MV-4-11 (cell line): ENCODE measurements around the gene AFMID.
A peak's percentile ranks its signal among the peaks of the same experiment; 100 is the strongest.
"Not testable (repeated sequence)": the region's sequence is repeated elsewhere in the genome, so short reads cannot be mapped to it uniquely, and the experiment has no call there.

Source experiments
- DNase-seq: peaks from one replicate; lab custom pipeline; 2025; lab: John Stamatoyannopoulos, UW

The AFMID gene, protein sequence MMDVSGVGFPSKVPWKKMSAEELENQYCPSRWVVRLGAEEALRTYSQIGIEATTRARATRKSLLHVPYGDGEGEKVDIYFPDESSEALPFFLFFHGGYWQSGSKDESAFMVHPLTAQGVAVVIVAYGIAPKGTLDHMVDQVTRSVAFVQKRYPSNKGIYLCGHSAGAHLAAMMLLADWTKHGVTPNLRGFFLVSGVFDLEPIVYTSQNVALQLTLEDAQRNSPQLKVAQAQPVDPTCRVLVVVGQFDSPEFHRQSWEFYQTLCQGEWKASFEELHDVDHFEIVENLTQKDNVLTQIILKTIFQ

DNA sequence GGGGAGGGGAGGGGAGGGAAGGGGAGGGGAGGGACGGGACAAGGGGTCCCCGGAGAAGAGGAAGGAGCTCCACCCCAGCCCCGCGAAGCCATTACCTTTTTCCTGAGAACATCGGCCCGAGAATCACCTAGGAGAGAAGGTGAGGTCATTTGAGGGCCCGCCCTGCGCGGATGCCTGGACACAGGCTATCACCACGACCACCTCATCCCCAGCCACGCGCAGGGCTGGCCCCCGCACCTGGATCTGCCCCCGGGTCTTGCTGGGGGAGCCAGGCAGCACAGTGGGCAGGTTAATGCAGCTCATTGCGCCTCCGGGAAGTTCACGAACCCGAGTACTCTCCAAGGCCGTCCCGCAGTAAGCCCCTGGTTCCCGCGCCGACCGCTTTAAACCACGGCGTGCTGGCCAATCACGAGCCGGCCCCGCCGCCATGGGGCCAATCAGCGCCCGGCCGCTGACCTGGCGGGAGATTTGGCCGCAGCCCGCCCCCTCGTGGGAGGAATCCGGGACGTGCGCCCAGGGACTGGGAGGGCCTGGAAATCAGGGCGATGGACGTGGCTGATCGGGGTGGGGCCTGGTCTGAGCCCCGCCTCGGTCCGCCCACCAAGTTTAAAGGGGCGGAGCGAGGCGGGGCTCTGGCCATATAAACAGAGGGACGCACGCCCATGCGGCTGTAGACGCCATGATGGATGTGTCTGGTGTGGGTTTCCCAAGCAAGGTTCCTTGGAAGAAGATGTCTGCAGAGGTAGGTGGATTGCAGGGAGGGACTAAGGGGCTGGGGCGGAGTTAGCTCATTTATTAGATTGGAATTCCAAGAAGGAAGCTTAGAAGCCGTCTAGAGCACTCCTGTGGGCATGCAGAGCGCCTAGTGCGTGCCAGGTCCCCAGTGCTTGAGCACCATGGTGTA lies at the start of gene AFMID, which contains the start of gene TK1:
Gene AFMID (plus strand): TSS at position 671 of the 904 bp plus-strand sequence. CDS start 9 bp downstream, at position 680.
Gene TK1 (minus strand): TSS at position 361 of the 904 bp plus-strand sequence. CDS start 58 bp downstream, at position 303.
- DNase-seq: peak; percentile 95

DNA sequence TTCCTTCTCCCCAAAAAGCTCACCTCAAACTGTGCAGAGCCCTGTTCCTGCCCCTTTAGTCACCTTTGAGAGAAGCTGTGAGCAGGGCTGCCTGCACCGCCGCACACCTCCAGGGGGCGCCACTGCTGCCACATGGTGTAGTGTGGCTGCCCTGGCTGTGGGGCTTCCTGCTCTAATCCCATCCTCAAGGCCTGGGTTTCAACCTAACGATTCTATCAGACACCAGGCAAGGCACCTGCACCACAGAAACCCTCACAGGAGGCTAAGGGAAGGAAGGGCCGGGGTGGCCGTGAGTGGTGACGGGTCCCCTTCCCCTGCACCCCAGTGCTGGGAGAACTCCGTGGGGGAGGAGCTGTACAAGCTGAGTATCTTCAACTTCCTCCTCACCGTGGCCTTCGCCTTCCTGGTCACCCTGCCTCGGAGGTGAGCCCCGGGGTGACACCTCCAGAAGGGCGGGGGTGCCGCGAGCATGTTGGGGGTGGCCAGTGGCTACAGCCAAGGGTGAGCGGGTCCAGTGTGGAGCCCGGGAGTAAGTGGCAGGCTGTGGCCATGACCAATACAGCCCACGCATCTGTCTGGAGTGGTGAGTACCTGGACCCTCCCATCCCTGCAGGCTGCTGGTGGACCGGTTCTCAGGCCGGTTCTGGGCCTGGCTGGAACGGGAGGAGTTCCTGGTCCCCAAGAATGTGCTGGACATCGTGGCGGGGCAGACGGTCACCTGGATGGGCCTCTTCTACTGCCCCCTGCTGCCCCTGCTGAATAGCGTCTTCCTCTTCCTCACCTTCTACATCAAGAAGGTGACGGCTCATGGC lies 49.6 kb upstream of the AFMID start:
- peak; percentile 35 for DNase-seq

DNA sequence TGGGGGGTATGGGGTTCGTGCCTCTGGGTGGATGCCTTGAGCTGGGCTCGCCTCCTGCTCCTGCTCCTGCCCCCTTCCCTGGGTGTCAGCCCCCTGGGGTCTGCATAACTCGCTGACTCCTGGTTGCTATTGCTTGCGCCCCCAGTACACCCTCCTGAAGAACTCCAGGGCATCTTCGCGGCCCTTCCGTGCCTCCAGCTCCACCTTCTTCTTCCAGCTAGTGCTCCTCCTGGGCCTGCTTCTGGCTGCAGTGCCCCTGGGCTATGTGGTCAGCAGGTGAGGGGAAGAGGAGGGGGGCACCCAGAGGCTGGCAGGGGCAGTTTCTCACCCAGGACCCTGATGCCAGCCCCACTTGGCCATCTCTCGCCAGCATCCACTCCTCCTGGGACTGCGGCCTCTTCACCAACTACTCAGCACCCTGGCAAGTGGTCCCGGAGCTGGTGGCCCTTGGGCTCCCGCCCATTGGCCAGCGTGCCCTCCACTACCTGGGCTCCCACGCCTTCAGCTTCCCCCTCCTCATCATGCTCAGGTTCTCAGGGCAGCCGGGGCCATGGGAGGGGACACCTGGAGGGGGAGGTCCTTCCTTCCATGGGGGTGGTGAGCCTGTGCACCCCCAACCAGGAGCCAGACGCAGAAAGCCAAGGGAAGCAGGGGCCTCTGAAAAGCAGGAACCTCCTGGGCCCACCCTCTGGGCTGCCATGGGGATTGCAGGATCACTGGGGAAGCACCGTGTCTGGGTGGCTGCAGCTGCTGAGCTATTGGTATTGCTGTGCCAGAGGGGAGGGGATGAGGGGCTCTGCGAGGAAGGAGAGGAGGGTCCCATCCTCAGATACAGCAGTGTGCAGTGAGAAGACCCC lies 48.7 kb upstream of the AFMID start:
- DNase-seq: no peak

DNA sequence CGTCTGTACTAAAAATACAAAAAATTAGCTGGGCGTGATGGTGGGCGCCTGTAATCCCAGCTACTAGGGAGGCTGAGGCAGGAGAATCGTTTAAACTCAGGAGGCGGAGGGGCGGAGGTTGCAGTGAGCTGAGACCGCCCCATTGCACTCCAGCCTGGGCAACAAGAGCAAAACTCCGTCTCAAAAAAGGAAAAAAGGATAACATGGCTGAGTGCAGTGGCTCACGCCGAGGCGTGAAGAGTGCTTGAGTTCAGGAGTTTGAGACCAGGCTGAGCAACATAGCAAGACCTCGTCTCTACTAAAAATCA lies 47.3 kb upstream of the AFMID start:
- not testable (repeated sequence) for DNase-seq

DNA sequence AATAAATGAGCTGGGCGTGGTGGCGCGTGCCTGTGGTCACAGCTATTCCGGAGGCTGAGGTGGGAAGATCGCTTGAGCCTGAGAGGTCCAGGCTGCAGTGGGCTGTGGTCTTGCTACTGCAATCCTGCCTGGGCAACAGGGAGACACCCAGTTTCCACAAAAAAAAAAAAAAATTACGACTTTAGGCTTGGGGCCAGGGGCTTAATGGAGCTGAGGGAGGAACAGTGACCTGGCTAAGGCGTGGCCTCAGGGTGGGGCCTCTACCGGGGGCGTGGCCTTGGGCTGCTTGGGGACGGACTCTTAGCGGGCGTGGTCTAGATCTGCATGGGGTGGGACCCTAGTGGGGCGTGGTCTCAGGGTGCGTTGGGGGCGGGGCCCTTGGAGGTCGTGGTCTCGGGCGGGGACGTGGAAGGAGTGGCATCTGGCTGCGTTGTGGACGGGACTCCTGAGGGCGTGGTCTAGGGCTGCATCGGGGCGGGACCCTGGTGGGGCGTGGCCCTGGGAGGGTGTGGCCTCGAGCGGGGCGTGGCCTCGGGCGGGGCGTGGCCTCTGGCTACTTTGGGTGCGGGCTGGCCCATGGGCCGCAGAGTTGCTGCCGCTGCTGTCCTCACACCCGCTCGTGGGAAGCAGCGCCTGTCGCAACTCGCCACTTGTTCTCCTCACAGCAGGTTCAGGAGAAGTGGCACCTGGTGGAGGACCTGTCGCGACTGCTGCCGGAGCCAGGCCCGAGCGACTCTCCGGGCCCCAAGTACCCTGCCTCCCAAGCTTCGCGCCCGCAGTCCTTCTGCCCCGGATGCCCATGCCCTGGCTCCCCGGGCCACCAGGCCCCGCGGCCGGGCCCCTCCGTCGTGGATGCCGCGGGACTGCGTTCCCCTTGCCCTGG lies 46.8 kb upstream of the AFMID start:
- DNase-seq: peak; percentile 95

DNA sequence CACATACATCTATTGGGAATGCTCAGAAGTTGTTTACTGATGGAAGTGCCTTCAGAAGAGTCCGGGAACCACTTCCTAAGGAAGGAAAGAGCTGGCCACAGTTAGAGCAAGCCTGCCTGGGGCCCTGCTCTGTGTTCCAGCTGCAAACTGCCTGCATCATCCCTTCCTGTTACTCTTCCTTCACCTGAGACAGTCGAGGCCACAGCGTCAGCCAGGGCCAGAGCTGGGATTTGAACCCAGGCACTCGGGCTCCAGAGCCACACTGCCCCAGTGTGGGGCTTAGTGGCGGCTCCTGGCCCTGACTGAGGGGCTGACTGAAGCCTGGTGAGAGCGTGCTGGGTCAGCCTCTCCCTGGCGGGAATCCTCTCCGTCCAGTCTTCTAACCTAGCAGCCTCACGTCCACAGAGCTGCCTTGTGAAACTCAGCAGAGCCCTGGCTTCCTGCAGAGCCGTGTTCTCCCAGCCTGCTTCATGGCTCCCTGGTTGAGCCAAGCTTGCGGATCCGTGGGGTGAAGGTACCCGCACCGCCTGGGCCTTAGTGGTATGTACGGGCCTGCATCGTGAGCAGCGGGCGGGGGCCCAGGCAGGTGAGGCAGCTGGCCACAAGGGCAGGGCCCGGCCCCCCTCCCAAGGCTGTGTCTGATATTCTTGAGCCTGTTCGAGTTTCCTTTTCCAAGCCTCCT lies 45.6 kb upstream of the AFMID start:
- no peak for DNase-seq

DNA sequence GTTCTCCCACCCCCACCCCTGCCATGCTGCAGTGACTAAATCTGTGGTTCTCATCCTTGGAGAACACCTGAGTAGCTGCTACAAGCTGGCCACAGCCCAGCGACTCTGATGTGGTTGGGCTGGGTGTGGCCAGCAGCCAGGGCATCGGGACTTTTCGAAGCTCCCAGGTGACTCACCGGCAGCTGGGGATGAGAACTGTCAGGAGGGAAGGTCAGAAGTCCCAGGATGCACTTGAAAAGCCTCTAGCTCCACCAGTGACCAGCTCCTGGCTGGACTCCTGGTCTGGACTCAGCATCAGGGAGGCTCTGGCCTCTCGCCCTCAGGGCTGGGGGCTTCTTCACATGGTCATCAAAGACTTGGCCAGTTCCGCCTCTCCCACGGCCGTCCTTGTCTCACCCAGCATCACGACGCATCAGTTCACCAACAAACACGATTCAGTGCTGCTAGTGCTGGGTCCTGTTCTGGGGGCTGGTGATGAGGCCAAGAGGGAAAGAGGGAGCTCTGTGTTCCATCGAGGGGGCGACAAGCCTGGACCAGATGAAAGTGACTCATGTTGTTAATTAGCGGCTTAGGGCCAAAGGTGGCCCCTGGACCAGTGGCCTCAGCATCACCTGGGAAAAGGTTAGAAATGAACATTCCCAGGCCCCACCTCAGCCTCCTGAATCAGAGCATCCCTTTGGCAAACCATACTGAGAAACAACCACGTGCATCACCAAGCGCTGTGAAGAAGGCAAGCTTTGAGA lies 44.9 kb upstream of the AFMID start:
- DNase-seq: no peak

DNA sequence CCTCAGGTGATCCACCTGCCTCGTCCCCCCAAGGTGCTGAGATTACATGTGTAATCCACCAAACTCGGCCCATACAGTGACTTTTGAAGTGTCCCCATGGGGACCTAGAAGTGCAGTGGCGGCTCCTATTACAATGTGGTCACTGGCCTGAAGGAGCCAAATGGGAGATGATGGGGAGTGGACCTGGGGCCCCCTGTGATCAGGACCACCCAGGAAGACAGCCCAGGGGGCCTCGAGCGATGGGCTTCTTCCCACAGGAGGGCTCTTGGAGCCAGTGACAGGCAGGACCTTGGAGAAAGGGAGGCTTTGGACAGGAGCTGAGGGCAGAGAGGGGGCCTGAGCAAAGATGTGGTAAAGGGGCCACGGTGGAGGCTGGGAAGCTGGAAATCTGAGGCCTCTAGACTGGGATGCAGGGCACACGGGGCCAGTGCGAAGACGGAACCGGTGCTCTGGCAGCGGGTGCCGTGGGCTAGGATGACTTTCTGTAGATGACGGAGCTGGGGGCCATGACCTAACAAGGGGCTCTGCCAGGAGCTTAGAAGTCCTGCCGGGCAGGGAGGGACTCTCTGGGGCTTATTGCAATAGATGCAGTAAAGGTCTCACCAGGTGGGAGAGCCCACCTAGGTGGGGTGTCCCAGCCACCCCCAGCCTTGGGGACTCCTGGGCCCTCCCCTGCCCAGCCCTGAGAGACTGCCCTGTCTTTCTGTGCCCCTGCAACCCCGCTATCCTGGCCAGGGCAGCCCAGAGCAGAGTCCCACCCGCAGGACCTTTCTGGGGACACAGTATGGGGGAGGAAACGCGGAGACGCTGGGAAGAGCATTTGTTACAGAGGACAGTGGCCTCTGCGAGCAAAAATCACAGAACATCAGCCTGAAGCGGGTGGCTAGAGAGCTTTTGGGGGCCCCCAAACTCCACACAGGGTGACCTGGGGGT lies 43.7 kb upstream of the AFMID start:
- DNase-seq: no peak

DNA sequence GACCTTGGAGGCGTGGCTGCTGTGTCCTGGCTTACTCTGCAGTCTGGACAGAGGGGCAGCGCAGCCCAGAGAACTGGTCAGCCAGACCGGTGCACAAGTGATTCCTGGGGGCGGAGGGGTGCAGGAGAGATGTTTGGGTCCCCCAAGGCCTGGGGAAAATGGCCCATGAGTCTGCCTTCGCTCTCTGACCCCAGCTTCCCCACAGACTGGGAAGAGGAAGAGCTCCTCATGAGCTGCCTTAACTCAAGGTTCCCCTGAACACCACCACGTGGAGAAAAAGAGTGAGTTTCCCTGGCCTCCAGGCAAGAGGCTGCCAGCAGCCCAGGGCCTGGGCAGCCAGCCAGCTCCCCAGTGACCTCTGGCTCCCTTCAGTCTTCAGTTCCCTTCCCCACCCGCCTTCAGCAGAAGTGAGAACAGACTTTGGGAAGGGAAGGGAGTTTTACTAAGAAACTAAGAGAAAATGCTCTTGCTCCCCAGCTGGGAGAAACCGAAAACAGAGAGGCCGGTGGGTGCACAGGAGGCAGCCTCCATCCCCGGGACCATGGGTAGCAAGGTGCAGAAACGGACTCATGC lies 42.9 kb upstream of the AFMID start:
- DNase-seq: peak; percentile 98

DNA sequence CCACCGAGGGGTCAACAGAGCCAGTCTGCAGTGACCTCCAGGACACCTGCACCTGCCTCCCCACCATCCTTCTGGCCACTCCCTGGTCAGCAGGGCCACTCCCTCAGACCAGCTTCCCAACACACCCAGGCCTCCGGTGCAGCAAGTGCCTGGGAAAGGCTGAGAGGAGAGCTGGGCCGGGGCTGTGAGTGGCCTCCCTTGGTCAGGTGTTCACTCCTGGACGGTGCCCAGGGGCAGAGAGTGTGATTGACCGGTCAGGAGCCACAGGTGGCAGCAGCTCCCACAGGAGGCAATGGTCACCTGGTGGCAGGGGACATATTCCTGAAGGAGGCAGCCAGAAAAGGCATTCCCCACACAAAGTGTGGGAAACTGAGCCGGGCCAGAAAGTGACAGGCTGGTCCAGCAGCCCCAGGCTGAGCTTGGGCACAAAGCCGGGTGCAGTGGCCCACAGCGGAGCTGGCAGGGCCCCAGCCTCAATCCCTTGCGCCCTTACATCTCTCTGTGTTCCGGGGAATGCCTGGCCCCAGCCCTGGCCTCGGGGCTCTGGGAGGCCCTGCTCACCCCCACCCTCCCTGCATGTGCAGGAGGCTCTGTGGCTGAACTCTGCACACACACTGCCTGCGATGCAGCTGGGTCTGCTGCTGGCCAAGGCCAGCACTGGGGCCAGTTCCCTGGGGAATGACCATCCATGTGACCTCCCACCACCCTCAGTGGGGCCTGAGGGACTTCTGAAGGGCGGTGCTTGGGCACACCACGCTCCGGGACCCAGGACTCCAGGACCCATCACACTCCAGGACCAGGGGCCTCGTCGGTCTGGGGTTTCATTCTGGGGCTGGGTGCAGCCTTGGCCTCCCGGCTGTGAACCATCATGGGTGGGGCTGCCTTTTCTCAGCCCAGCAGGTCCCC lies 42.2 kb upstream of the AFMID start:
- no peak for DNase-seq

DNA sequence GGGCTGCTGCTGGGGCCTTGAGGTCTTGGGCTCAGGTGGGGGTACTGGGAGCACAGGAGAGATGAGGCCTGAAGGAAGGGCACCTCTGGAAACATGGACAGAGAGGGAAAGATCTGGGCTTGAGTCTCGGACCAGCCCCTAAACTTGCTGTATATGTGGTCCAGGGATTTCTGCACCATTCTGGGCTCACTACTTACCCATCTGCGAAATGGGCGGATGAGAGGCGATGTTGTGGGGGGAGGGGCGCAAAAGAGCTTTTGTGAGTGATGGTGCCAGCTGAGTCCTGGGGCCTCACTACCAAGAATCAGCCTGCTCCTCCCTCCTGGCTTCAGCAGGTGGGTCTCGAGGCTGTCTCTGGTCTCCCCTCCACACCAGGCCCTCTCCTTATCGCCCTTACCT lies 40.7 kb upstream of the AFMID start:
- no peak for DNase-seq

DNA sequence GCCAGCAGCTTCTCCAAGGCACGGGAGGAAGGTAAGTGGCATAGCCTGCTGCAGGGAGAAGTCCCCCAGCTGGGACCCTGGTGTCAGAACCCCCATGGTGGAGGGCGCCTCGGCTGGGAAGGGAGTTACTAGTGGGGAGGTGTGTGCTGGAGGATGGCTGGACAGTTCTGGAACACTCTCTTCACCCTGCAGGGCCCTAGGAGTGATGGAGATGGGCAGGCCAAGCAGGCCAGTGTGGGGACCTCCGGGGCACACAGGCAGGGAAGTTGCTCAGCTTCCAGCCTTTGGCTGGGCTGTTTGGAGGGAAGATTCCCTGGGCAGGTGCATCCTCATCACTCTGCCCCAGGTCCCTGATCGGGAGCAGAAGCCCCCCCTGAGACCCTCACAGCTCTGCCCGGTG lies 40.3 kb upstream of the AFMID start:
- DNase-seq: no peak

DNA sequence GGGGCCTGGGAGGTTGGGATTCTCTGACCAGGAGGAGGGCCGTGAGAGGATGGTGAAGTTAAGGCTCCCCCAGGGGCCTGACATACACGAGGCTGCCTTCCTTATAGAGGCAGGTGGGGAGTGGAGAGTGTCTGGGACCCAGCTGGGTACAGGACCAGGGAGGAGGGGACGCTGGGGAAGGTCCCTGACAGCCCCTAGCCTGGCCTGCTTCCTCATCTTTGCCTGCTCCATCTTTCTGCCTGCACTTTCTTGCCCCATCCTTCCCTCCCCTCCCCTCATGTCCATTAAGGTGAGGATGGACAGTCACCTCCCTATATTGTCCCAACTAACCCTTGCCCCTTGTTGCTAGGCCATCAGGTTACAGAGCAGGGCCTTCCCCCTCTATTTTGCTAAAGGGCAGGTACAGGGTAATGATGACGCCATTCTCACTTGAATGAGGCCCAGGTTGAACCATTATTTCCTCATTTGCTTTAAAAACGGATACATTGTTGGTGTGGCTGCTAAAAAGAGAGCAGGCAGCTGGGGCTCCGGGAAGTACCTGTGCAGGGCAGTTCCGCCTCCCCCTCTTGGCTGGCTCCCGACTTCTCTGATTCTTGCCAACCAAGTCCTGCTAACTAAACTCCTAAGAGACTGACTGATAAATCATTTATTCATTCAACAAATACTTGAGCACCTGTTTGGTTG lies 39.7 kb upstream of the AFMID start:
- no peak for DNase-seq

DNA sequence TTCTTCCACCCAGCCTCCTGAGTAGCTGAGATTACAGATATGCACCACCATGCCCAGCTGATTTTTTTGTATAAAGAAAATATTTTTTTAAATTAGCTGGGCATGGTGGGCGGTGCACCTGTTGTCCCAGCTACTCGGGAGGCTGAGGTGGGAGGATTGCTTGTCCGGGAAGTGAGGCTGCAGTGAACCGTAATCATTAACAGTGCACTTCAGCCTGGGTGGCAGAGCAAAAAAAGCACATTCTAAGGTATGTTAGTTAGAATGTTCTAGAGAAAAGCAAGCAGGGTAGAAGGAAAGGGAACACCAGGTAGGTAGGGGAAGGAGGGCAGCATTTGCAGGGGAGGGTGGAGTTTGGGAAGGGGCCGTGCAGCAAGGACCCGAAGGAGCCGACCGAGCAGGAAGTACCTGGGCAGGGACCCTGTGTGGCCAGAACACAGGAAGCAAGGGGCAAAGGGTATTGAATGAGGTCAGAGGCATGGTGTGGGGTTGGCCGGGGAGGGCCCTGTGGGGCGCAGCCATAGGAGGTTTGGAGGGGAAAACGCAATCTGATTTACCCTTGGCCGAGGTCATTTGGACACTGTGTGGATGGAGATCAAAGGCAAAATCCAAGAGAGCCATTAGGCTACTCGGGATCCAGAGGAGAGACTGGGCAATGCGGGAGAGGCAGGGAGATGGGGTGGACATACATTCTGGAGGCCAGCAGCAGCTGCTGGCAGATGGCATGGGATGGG lies 38.7 kb upstream of the AFMID start:
- DNase-seq: no peak

DNA sequence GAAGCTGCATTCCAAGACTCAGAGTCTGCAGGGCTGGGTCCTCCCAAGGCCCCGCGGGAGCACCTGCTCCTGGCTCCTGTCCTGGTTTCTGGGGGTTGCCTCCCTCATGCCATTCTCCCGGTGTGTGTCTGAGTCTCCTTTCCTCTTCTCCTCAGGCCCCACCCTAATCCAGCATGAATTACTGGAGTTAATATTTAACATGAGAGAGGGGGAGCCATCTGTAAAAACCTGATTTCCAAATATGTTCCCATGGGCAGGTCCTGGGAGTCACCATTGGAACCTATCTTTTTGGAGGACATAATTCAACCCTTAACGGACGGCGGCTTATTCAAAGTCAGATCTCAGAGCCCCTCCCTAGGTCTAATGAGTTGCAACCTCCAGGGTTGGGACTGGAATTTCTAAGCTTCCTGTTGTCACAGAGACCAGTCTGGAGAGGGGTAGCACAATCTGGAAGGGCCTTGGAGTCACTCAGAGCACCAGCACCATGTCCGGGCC lies 35.6 kb upstream of the AFMID start:
- DNase-seq: no peak
